ENCODE data around the gene THSD7A. TPM values are rescaled to one million over a fixed set of nuclear protein-coding genes. Genes with fewer than 3 reads are reported as not detected.
"Not testable (repeated sequence)": the region's sequence is repeated elsewhere in the genome, so short reads cannot be mapped to it uniquely, and the experiment has no call there.

The THSD7A gene
- total RNA-seq, 1 experiment from 2014 or later: 4.0 TPM

GRCh38 chr7:11449316-11449715 lies 382.7 kb downstream of the THSD7A start:
- no peak overlapping the region for H3K27ac ChIP-seq
- intact Hi-C loops (cut with micrococcal nuclease; ENCODE audit: unreplicated experiment): no loop called here
- no TSS peak for BruUV-seq (replicated peaks)
- no peaks in the 10 kb centered on the region for H3F3A ChIP-seq (ENCODE audit: insufficient read depth, low read depth)
- no peaks in the 10 kb centered on the region for H3K9me3 ChIP-seq (ENCODE audit: insufficient read depth, low read depth)
- DNase-seq: no peak
- TF ChIP-seq CTCF (conservative IDR thresholded peaks at IDR 0.05) (no peak), EZH2 (IDR thresholded peaks at IDR 0.05; ENCODE audit: low read depth) (no peak)
- no peaks in the 10 kb centered on the region for H4K20me1 ChIP-seq (ENCODE audit: insufficient read depth)
- H3K36me3 ChIP-seq (ENCODE audit: low read depth): no peaks in the 10 kb centered on the region
- no peak overlapping the region for H3K4me3 ChIP-seq
- H3K4me1 ChIP-seq (replicated peaks; ENCODE audit: insufficient read depth): no peaks in the 10 kb centered on the region
- no peaks in the 10 kb centered on the region for H3K9me2 ChIP-seq (ENCODE audit: insufficient read depth)
- no peaks in the 10 kb centered on the region for H3K79me2 ChIP-seq (ENCODE audit: low read depth)
- CTCF ChIA-PET: no interaction called here
- H3K4me2 ChIP-seq: no peak overlapping the region
- no peaks in the 10 kb centered on the region for H3K27me3 ChIP-seq (ENCODE audit: insufficient read depth, low read depth)
- POLR2A ChIA-PET (ENCODE audit: unreplicated experiment): no interaction called here
- H2AFZ ChIP-seq: peak overlapping the region; percentile 5; the same call in 1 of the 2 replicates

GRCh38 chr7:11448323-11448722 lies 383.7 kb downstream of the THSD7A start:
- Histone ChIP-seq H3K4me3 (no peak overlapping the region), H3K4me2 (no peak overlapping the region), H3K9me3 (ENCODE audit: insufficient read depth, low read depth) (no peaks in the 10 kb centered on the region), H3K27ac (no peak overlapping the region), H4K20me1 (ENCODE audit: insufficient read depth) (no peaks in the 10 kb centered on the region), H3K27me3 (ENCODE audit: insufficient read depth, low read depth) (no peaks in the 10 kb centered on the region), H3K9me2 (ENCODE audit: insufficient read depth) (no peaks in the 10 kb centered on the region), H2AFZ (no peak overlapping the region), H3K36me3 (ENCODE audit: low read depth) (no peaks in the 10 kb centered on the region), H3K79me2 (ENCODE audit: low read depth) (no peaks in the 10 kb centered on the region), H3F3A (ENCODE audit: insufficient read depth, low read depth) (no peaks in the 10 kb centered on the region), H3K4me1 (replicated peaks; ENCODE audit: insufficient read depth) (no peaks in the 10 kb centered on the region)
- TF ChIP-seq CTCF (conservative IDR thresholded peaks at IDR 0.05) (no peak), EZH2 (IDR thresholded peaks at IDR 0.05; ENCODE audit: low read depth) (no peak)
- ChIA-PET POLR2A (ENCODE audit: unreplicated experiment) (no interaction called here), CTCF (no interaction called here)
- BruUV-seq (replicated peaks): no TSS peak
- no peak for DNase-seq
- intact Hi-C loops (cut with micrococcal nuclease; ENCODE audit: unreplicated experiment): no loop called here

GRCh38 chr7:11447106-11447505 lies 384.9 kb downstream of the THSD7A start:
- Histone ChIP-seq H3K36me3 (ENCODE audit: low read depth) (no peaks in the 10 kb centered on the region), H3K9me3 (ENCODE audit: insufficient read depth, low read depth) (no peaks in the 10 kb centered on the region), H3K4me1 (replicated peaks; ENCODE audit: insufficient read depth) (no peaks in the 10 kb centered on the region), H3K9me2 (ENCODE audit: insufficient read depth) (no peaks in the 10 kb centered on the region), H3K27ac (no peak overlapping the region), H3K79me2 (ENCODE audit: low read depth) (no peaks in the 10 kb centered on the region), H3K4me2 (no peak overlapping the region), H3K27me3 (ENCODE audit: insufficient read depth, low read depth) (no peaks in the 10 kb centered on the region), H3F3A (ENCODE audit: insufficient read depth, low read depth) (no peaks in the 10 kb centered on the region), H2AFZ (no peak overlapping the region), H3K4me3 (no peak overlapping the region), H4K20me1 (ENCODE audit: insufficient read depth) (no peaks in the 10 kb centered on the region)
- ChIA-PET POLR2A (ENCODE audit: unreplicated experiment) (interaction anchor here (0.6 kb wide), 1 partner anchor 483 kb away, joined by 3 read pairs; no protein-coding TSS in a partner anchor), CTCF (no interaction called here)
- DNase-seq: no peak
- no TSS peak for BruUV-seq (replicated peaks)
- intact Hi-C loops (cut with micrococcal nuclease; ENCODE audit: unreplicated experiment): no loop called here
- TF ChIP-seq CTCF (conservative IDR thresholded peaks at IDR 0.05) (no peak), EZH2 (IDR thresholded peaks at IDR 0.05; ENCODE audit: low read depth) (no peak)

GRCh38 chr7:11443934-11444333 lies 388.1 kb downstream of the THSD7A start:
- CTCF ChIA-PET; BruUV-seq (replicated peaks): not testable (repeated sequence)

More at GRCh38 chr7:11443934-11444333, 388.1 kb downstream of the THSD7A start:
- H3F3A ChIP-seq (ENCODE audit: insufficient read depth, low read depth); H3K36me3 ChIP-seq (ENCODE audit: low read depth); POLR2A ChIA-PET (ENCODE audit: unreplicated experiment); H3K27me3 ChIP-seq (ENCODE audit: insufficient read depth, low read depth); H3K4me3 ChIP-seq; H3K9me3 ChIP-seq (ENCODE audit: insufficient read depth, low read depth); H3K9me2 ChIP-seq (ENCODE audit: insufficient read depth); H3K4me2 ChIP-seq; intact Hi-C loops (cut with micrococcal nuclease; ENCODE audit: unreplicated experiment); H2AFZ ChIP-seq; H3K4me1 ChIP-seq (replicated peaks; ENCODE audit: insufficient read depth); H4K20me1 ChIP-seq (ENCODE audit: insufficient read depth); DNase-seq; H3K79me2 ChIP-seq (ENCODE audit: low read depth); H3K27ac ChIP-seq: not testable (repeated sequence)
